RKO (cell line): ENCODE results near the gene POLE.
A peak's percentile ranks its signal among the peaks of the same experiment; 100 is the strongest.

Experiments used
- DNase-seq: peaks from one replicate; pipeline ENCODE4 v3.0.0-alpha.2; 2016; ENCODE audit warnings: low spot score

The POLE gene

DNA sequence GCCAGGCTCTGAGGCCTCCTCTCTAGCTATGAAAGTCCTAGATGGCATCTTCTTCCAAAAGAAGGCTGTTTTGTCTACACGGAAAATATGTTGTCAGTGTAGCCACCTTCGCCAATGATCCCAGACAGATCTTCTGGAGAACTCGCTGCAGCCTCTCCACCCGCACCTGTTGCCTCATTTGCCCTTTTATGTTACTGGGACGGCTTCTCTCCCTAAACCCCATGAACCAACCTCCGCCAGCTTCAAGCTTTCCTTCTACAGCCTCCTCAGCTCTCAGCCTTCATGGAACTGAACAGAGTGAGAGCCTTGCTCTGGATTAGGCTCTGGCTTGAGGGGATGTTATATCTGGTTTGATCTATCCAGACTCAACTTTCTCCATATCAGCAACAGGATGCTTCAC is 57.8 kb downstream of the POLE start:
- no peak for DNase-seq

DNA sequence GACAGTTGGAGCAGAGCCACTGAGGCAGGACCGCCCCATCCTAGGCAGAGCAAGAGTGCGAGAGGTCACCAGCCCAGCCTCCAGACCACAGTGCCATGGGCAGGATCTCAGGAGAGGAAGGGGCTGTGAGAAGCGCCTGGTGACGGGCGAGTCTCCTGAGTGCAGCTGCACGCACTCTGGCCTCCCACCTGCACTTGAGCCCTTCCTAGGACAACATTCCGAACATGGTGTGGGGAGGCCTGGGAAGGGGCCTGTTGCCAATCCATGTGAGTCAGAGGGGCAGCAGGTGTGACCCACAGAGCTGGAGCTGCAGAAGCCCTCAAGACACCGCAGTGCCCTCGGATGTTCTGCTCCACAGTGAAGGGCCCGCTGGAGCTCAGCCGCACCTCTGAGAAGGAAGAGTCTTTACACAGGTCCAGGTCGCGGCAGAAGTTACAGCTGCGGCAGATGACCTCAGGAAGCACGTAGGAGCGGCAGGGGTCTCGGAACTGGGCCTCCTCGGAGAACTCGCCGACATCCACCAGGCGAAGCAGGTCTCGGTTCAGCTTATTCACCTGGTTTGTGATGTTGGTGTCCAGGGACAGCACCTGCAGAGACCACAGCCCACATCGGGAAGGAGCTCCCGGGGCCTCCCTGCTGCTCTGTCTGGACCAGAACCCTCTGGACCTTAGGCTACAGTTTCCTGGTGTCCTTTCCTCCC is 61.3 kb downstream of the POLE start:
- DNase-seq = no peak

DNA sequence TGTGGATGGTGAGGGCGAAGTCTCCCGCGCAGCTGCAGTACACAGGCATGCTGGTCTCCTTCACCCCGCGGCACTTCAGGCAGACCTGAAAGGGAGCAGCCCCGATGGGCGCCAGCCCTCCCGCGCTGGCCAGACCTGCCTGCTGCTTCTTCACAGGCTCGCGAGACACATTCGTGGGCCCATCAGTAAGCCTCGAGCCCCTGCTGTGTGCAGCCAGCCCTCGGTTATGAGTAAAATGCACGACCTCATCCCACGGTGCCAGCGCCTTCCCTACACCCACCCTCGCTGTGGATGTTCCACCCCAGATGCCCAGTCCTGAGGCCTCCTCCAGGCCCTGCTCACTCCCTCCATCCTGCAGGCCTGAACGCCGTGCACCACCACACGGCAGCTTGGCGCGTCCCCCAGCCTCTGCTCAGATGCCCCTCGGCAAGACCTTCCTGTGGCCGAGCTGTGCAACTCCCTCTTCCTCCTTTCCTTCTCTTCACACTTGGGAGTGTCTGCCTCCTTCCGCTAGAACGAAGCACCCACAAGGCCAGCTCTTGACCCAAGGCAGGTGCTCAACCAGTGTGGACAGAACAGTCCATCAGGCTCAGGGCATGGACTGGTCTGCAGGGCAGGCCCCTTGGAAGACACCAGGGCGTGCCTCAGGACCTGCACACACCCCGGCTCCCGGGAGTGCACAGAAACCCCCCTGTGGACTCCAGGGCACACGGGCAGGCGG is 62.1 kb downstream of the POLE start:
- no peak for DNase-seq

DNA sequence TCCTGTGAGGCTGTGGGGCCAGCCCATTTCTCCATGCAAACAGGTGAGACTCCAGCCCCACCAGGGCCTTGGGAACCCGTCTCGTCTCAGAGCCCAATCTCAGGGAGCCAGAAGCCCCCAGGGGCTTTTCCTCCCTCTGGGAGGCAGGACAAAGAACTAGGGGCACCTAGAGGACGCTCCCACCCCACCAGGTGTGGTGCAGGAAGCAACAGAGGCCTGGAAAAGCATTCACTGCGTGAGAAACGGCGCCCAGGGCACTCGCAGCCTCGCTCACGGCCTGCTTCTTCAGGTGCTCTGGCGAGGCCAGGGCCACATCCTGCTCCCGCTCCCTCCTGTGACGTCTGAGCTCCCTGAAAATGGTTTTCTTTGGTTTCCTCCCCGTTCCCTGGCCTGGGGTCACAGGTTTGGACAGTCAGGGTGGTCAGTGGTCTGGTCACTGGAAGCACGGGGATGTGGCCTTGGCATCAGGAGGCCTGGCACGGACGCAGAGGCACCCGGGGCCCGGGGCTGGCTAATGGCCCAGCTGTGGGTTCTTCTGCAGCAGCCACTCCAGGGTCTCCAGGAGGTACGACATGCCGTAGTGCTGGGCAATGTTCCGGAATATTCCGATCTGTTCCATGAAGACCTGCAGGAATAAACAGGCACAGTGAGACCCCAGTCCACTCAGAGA is 62.8 kb downstream of the POLE start:
- DNase-seq = no peak

DNA sequence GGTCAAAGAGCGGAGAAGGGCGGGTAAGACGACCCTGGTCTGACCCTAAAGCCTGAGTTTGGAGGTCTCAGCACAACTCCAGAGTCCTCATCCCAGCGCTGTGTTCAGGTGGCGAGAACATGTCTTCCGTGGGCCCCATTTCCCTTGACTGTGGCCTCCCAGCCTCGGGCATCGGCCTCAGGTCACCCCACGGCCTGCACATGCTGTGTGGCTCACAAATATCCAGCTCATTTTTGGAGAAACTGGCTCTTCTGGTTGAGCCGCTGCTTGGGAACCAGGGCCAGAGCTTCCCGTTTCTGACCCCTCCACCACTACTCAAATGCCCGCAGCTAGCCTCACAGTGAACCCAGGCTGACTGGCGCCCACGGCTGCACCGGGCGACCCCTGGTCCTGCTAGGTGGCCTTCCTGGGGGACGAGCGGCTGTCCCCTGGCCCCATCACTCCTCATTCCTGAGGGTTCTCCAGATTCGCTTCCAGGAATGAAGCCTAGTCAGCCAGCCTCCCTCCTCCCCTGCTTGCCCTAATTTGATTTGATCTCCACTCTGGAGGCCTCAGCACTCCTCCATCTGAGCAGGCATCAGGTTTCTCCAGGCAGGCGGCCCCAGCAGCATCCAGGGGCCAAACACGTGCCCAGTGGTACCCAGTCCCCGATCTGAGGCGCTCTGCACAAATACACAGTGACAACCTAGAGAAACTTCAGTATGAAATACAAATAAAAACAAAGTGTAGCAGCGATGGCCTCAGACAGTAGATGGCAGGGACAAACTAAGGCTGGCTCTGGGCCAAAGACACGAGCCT is 63.9 kb downstream of the POLE start:
- no peak for DNase-seq

DNA sequence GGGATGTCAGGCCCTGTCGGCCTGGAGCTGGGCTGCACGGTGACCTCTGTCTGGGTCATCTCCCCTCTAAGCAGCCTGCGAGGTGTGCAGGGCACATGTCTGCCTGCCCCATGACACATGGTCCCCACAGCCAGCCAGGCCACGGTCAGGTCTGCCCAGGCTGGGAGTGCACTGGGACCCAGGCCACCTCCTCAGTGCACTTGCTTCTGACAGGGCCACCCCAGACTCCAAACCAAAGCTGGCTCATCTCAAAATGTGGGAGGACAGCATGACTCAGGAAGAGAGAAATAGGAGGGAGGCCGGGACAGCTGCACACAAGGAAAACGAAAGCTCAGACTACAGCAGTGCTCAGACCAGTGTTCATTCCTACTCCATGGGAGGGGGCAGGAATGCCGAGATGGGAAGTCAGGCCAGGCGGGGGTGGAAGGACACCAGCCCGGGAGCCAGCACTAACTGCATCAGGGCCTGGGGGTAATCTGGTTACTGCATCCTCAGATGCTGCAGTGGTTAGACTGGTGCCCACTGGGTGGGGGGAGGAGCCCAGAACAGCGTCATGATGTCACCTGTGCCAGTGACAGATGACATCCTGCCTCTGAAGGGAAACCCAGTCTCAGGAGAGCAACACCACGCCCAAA is 64.6 kb downstream of the POLE start:
- DNase-seq = peak; percentile 60

DNA sequence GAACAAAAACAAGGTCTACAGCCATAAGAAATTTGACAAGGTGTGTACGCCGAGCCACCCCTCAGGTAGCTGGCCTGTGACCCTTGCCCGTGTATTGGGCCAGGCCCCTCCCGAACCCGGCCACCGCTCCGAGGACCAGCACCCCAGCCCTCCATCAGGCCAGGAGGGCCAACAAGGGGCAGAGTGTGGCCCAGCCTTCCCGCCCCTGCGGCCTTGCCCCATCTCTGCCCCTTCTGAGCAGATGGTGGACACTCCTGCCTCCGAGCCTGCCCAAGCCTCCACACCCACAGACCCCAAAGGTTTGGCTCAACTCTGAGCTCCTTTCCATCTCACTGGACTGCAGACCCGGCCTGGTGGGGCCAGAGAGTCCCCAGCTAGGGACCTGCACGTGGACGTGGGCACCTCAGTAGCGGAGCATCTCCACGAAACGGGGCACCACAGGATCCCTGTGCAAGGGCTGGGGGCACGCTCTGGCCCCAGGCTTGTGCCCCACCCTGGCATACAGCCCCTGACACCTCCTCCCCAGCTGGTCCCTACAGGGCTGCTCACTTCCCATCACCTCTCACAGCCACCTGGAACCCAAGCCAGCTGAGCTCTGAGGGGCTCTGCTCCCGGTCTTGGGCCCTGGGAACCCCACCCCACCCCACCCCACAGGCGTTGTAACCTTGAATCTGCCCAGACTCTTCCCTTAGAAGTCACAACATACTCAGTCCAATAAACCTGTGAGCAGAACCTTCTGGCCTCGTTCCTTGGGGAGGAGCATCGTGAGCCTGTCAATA is 65.3 kb downstream of the POLE start:
- no peak for DNase-seq

DNA sequence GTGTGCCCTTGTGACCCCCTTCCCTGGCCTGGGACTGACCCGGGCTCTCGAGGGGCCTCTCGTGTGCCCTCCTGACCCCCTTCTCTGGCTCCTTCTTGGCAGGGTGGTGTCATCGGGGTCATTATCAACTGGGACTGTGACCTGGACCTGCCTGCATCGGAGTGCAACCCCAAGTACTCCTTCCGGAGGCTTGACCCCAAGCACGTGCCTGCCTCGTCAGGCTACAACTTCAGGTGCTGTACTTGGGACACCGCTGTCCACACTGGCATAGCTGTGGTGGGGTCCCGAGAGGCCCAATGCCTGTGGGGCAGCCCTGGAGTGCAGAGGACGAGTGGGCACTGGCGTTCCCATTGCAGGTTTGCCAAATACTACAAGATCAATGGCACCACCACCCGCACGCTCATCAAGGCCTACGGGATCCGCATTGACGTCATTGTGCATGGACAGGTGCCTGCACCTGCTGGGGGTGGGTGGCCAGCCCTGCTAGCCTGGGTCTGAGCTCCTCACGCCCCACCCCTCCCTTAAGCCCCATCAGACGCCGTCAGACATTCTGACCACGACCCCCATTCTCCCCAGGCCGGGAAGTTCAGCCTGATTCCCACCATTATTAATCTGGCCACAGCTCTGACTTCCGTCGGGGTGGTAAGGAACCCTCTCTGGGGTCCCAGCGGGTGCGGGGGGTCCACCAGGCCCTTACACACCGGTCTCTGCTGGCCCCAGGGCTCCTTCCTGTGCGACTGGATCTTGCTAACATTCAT is 66.1 kb downstream of the POLE start:
- no peak for DNase-seq

DNA sequence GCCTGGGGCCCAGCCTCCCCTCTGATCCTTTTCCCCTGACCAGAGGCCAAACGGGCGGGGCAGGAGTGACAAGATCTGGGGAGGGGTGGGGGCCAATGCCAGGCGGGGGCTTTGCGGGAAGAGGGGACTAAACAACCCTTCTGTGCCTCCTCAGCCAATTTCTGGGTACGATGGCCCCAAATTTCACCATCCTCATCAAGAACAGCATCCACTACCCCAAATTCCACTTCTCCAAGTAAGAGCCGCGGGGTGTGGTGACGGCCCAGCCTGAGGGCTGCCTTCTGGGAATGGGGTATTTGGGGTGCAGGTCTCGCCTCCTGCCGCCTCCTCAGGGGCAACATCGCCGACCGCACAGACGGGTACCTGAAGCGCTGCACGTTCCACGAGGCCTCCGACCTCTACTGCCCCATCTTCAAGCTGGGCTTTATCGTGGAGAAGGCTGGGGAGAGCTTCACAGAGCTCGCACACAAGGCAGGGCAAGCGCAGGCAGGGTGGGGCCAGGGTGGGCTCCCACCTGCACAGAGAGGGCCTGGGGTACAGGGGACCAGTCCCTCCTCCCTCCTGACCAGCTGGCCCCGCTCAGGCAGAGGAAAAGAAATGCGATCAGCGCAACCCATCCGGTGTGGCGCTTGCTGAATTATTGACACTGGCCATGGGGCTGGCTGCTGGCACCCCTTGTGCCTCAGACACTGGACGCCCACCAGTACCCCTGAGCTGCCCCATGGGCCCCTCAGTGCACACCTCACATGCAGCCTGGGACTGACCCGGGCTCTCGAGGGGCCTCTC is 66.8 kb downstream of the POLE start:
- no peak for DNase-seq

DNA sequence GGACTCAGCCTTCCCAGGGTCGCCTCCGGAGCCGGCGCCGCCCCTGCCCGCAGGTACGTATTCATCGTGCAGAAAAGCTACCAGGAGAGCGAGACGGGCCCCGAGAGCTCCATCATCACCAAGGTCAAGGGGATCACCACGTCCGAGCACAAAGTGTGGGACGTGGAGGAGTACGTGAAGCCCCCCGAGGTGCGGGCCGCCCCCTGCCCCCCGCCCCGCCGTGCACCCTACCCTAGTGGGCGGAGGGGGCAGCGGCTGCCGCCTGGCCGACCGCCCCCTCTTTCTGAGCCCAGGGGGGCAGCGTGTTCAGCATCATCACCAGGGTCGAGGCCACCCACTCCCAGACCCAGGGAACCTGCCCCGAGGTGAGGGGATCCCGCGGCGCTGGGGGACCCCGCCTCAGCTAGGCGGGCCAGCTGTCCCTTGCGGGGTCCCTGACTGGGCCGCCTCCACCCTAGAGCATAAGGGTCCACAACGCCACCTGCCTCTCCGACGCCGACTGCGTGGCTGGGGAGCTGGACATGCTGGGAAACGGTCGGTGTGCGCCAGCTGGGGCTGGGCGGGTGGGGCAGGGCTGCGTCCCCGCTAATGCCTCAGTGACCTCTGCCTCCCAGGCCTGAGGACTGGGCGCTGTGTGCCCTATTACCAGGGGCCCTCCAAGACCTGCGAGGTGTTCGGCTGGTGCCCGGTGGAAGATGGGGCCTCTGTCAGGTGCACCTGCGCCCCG is 67.6 kb downstream of the POLE start:
- no peak for DNase-seq

DNA sequence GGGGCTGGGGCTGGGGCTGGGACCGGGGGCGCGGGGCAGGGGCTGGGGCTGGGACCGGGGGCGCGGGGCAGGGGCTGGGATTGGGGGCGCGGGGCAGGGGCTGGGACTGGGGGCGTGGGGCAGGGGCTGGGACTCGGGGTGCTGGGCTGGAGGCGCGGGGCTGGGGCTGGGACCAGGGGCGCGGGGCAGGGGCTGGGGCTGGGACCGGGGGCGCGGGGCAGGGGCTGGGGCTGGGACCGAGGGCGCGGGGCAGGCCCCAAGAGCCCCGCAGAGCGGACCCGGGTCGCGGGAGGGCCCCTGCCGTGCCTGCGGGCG is 68.1 kb downstream of the POLE start:
- DNase-seq = no peak

DNA sequence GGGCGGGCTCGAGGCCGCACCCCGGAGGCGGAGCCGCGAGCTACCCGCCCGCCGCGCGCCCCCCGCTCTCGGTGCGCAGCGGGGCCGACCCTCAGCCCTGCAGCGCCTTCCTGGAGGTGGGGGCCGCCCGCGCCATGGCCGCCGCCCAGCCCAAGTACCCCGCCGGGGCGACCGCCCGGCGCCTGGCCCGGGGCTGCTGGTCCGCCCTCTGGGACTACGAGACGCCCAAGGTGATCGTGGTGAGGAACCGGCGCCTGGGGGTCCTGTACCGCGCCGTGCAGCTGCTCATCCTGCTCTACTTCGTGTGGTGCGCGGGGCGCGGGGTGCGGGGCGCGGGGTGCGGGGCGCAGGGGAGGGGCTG is 68.5 kb downstream of the POLE start, which contains the start of gene P2RX2:
Gene P2RX2 (plus strand): TSS at position 94 of the 361 bp plus-strand sequence. CDS start 41 bp downstream, at position 135.
- no peak for DNase-seq

DNA sequence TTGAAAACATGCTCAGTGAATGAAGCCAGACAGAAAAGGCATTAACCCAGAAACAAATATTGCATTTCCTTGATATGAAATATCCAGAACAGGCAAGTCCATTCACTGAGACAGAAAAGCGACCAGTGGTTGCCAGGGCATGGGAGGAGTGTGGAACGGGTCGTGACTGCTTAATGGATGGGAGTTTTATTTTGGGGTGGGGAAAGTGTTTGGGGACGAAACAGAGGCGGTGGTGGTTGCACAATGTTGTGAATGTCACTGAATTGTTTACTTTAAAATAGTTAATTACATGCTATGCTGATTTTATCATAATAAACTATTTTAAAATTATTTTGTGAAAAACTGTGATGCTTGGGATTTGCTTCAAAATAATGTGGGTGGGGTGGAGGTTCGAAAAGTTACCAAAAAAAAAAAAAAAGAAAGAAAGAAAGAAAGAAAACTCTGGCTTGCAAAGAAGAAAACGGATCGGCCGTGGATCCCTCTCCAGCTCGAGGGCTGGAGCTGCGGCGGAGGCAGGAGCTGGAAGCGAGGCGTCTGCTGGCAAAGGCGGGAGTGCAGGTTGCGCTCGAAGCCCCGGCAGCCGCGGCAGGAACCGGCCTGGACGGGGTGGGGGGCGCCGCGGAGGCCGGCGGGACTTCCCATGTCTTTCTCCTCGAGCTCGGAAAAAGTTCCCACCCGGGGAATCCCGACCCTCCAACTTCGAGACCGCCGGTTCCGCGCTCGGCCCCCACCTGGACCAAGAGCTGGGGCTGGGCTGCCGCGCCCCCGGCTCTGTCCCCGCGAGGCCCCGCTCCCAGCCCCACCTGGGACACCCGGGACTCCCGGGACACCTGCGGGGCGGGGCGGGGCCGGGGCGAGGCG is 69.1 kb downstream of the POLE start:
- DNase-seq = no peak

DNA sequence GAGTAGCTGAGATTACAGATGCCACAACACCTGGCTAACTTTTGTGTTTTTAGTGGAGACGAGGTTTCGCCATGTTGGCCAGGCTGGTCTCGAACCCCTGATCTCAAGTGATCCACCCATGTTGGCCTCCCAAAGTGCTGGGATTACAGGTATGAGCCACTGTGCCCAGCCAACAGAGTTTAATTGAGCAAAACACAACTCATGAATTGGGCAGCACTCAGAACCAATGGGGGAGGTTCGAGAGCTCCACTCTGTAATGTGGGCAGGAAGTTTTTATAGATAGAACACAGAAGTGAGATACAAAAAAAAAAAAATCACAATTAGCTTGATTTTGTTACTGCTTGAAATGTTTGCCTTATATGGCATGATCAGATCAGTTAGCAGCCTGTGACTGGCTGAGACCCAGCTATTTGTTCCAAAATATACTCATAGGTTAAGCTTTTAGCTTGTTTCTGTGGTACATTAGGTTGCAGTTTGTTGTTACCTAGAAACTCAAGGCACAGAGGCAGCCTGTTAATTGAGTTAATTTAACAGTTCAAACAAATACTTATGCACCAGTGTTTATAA is 69.9 kb downstream of the POLE start:
- DNase-seq = no peak

DNA sequence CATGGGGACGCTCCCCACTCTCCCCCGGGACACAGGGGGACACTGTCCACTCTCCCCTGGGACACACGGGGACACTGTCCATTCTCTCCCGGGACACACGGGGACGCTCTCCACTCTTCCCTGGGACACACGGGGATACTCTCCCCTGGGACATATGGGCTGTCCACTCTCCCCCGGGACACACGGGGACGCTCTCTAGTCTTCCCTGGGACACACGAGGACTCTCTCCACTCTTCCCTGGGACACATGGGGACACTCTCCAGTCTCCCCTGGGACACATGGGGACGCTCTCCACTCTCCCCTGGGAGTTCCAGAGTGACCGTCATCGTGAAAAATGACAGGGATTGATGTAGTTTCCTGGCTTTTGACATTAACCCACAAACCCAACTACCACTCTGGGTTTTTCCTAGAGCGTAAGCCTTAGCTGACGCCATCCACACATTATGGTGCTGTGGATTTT is 71.5 kb downstream of the POLE start:
- no peak for DNase-seq

DNA sequence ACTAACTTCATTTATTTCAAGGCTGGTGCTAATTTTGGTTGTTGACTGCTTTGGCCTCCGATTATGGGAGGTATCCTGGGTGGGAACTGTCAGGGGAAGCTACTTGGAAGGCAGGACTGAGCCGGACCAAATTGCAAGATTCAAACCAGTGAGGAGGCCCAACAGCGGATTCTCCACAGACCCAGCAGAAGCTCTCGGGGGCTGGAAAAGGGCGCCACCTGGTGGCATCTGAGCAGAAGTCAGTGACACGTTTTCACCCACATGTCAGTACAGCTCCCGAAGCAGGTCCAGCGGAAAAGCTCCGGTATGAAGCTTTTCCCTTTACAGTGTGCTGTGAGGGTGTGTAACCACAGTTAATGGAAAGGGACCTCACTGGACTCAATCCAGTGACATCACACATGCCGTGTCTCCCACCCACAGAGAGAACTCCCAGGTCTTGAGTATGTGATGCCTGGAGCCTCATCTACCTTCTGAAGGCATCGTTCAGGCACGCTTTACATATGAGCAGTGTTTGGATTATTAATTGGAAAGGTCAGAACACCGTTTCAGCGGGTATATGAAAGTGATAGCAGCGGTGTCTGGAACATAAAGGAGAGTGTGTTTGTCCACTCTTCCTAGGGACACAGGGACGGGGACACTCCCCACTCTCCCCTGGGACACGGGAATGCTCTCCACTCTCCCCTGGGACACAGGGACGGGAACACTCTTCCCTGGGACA is 72.1 kb downstream of the POLE start:
- peak; percentile 84 for DNase-seq

DNA sequence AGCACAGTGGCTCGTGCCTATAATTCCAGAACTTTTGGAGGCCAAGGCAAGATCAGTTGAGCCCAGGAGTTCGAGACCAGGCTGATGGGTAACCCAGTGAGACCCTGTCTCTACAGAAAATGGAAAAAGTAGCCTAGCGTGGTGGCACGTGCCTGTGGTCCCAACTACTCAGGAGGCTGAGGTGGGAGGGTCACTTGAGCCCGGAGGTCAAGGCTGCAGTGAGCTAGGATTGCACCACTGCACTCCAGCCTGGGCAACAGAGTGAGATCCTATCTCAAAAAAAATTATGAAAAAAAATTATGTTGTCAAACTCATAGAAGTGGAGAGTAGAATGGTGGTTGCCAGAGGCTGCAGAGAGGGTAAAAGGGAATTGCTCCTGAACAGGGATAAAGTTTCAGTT is 73.1 kb downstream of the POLE start:
- DNase-seq = no peak
